GM18511 (cell line): Measurements from ENCODE around the gene CYP2D6.

Experiments used
- ATAC-seq: cut with Tn5 transposase; IDR thresholded peaks from one replicate; pipeline ENCODE4 v1.9.1; 2021; ENCODE audit warnings: mild to moderate bottlenecking, moderate library complexity; ENCODE audit not compliant: unreplicated experiment

The CYP2D6 gene

DNA sequence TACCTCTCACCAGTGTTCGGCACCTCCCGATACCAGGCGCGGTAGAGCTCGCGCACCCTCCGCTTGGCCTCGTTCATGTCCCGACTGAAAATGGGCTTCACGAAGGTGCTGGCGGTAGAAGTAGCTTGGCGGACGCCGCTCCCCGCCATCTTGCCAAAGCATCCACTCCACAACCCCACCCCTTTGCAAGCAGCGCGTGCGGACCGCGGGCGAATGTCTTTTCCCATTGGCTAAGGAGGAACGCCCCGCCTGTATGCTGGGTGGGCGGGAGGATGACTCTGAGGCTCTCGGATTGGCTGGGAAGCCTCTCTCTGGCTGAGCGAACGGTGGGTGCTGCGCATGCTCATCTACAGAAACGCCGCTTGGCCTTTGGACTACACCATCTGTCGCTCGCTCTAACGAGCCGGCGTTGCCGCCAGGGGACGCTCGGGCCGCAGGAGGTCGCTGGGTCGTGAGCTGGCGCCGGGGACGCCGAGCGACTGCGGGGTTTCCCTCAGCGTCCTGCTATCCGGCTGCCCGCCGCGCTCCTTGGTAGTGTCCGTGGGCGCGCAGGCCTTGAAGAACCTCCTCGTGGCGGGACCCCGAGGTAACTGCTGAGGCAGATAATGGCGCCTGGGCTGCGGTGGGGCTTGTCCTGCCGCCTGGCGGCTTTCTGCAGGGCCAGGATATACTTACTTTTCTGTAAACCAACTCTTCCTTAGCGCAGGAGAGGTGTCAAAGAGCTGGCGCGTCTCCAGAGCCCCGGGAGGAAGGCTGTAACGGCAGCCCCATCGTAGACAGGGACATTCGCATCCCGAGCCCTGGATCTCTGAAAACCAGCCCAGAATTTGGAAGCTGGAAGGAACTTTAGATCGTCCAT is 39.8 kb downstream of the CYP2D6 start, which contains the start of gene NDUFA6:
NDUFA6 (minus strand) TSS at position 177 of the 859 bp plus-strand sequence; CDS start at position 149, 28 bp downstream.
- peak; percentile 95 for ATAC-seq

DNA sequence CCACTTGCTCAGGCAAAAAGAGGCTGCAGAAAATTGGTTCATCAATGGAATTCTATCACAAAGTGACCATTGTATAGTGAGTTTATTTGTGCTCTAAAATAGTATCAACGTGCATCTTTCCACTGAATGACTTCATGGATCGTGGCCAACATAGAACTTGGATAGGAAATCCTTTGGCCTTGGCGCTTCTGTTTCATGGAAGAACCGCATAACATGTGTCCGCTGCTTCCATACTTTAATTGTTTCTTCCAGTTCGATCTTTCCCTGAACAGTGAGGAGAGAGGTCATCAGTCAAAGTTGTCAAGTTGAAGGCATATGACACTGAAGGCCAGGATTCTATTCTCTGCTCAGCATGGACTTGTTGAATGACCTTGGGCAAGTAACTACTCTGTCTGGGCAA is 44.6 kb downstream of the CYP2D6 start:
- ATAC-seq: no peak

DNA sequence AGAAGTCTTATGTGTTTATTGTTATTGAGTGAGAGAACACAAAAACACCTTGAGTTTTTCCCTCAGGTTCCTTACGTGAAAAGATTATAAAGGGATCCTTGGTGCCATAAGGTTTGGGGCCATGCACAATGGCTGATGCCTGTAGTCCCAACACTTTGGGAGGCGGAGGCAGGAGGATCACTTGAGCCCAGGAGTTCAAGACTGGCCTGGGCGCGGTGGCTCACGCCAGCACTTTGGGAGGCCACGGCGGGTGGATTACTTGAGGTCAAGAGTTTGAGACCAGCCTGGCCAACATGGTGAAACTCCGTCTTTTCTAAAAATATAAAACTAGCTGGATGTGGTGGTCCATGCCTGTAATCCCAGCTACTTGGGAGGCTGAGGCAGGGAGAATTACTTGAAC is 45.7 kb downstream of the CYP2D6 start:
- ATAC-seq: no peak

DNA sequence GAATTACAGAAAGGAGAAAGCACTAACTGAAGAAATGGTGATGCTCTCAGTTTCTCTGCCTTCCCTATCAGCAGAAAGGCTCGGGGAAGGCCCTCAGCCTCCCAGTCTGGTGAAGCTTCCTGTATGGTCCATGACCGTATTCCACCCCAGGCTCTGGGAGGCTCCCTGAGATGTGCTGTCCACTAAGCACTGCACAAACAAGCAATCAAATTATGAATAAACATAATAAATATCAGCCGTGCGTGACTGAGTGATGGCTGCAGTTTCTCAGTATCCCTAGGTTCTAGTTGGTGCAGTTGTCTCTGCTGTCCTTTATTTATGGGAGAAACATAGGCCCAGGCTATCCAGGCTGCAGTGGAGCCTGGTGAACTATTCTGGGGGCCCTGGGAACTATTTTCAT is 47.5 kb downstream of the CYP2D6 start:
- no peak for ATAC-seq

DNA sequence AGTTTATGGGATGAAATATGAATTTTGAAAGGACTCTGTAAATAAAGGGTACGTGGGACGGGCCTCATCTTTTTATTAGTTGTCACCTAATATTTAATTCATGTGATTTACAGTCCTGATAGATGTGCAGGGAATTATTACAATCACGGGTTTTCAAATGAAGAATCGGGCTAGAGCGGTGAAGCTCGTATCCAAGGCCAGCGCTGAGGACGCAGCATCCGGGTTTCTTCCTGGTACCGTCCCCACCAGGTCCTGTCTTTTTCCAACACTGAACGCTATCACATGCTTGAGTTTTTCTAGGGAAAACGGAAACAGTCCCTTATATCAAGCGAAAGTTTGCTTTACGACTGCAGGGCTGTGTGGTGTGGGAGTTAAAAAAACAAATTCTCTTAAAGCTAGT is 50.3 kb downstream of the CYP2D6 start:
- ATAC-seq: no peak

DNA sequence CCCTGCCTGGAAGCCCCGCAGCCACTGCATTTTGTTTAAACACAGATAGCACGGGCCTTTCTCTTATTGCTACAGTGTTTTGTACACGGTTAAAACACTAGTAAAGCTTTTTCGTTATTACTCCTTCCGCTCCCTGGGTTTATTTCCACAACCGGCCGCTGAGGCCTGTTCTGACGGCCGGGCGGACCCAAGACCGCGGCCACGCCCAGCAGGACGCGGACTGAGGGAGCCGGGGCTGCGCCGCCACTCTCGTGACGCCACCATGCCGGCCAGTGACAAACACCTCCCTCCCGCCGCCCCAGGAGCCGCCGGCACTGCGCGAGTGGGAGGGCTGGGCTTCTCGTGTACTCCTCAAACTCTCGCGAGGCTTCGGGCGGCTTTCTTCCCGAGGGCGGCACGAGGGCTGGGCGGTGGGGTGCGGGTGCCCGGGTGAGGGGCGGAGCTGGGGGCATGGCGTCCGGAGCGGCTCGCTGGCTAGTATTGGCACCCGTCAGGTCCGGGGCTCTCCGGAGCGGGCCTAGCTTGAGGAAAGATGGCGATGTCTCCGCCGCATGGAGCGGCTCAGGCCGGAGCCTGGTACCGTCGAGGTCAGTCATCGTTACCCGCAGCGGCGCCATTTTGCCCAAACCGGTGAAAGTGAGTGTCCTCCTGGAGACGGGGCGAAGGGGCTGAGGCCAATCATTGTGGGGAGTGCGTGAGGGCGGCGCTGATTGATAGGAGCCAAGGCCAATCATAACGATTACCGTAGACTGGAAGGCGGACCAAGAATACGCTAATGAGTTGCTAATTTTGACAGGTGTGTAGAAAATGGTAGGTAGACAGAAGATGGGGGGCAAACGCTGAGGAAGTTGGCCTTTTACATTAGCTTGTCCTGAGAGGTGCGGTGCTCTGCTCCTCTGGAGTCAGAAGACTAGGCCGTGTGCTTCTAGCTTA is 51.0 kb downstream of the CYP2D6 start, which contains the start of gene SMDT1:
SMDT1 (plus strand) TSS at position 382 of the 933 bp plus-strand sequence; CDS start at position 451, 69 bp downstream.
- ATAC-seq: peak; percentile 93

DNA sequence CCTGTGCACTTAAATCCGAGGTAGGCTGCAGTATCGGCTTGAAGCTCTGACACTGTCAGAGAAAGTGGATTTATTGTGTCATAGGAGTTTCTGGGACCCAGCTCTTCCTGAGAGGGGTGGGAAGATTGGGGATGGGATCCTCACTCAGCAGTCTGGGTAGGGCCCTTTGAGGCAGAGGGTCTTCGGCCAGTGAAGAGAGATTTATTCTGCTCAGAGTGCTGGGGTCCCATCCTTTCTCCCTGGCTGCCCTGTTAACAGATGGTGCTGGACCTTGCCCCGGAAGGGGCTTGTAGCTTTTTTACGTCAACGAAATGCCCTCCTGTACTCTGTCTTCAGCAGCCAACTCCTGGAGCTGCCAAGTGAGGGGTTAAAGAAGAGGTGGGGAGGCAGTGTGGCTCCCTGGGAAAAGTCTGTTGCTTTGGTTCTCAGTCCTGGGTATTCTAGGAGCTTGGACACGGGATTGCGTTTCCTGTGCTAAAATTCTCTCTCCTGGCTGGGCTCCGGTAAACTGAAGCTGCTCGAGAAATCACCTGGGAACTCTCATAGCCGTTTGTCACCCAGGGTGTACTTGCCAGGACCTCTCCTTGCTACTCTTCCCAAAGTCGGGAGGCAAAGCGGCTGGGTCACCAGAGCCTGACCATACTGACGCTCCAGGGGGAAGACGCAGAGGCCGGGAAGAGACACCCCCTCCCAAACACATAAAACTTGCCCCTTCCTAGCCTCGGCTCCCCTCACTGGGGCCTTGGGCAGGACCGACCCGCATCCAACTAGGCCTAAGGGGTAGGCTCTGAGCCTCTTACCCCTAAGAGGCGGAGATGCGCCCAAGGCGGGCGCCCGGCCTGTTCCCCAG is 51.9 kb downstream of the CYP2D6 start:
- ATAC-seq: no peak

DNA sequence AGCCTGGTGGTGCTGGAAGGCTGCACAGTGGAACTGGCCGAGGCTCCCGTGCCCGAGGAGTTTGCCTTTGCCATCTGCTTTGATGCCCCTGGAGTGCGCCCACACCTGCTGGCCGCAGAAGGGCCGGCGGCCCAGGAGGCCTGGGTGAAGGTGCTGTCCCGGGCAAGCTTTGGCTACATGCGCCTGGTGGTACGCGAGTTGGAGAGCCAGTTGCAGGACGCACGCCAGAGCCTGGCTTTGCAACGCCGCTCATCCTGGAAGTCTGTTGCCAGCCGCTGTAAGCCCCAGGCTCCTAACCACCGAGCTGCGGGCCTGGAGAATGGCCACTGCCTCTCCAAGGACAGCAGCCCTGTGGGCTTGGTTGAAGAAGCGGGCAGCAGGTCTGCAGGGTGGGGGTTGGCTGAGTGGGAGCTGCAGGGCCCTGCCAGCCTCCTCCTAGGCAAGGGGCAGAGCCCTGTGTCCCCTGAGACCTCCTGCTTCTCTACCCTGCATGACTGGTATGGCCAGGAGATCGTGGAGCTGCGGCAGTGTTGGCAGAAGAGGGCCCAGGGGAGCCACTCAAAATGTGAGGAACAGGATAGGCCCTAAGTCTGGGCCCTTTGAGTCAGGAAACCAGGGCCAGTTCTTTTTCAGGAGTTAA is 53.0 kb downstream of the CYP2D6 start:
- no peak for ATAC-seq

DNA sequence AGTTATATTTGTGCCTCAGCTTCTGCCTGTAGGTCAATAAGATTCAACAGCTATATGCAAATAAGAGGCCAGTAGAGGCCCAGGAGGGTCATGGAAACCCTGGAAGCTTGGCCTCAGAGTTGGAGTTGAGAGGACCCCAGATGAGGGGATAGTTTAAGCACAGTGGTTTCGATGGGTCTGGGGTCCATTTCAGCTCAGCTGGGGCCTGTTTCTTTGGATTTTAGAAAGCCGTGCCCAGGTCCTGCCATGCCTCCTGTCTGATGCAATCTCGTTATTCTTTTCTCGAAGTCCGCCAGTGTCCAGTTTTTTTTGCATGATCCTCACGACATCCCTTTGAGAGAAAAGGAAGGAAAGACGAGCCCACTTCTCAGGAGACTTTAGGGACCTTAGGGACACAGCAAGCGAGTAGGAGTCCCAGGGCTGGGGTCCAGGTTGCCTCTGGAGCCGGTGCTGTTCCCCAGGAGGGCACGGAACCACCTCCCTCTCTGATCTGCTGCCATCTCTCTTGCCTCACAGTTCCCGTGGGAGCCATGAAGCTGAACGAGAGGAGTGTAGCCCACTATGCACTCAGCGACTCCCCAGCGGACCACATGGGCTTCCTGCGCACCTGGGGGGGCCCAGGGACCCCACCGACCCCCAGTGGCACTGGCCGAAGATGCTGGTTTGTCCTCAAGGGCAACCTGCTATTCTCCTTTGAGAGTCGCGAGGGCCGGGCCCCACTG is 53.7 kb downstream of the CYP2D6 start:
- no peak for ATAC-seq
